Neural progenitor cell (in vitro differentiated cells): ENCODE results near the gene ERVMER34-1. TPM values are rescaled to one million over a fixed set of nuclear protein-coding genes. Genes with fewer than 3 reads are reported as not detected.

Source experiments
- DNase-seq: peaks from one replicate; pipeline ENCODE4 v3.0.0-alpha.2; 2016; ENCODE audit warnings: low spot score
- H2AFZ ChIP-seq: fragments of 200-600 bp; sonication (generic); replicated peaks from 2 replicates; pipeline ENCODE4 v1.6.1; 2016; ENCODE audit warnings: antibody characterized with exemption
- H3F3A ChIP-seq: fragments of 200-600 bp; sonication (generic); 2 replicates; pipeline ENCODE4 v1.6.1; 2016; ENCODE audit warnings: antibody characterized with exemption, low read depth
- H3K27ac ChIP-seq: fragments of 200-600 bp; sonication (generic); 2 replicates; pipeline ENCODE4 v1.5.1; 2016; ENCODE audit warnings: mild to moderate bottlenecking
- H3K27me3 ChIP-seq: fragments of 200-600 bp; sonication (generic); 2 replicates; pipeline ENCODE4 v1.6.1; 2016; ENCODE audit warnings: mild to moderate bottlenecking, moderate library complexity
- H3K36me3 ChIP-seq: fragments of 200-600 bp; sonication (generic); 2 replicates; pipeline ENCODE4 v1.5.1; 2016
- H3K4me1 ChIP-seq: fragments of 200-600 bp; sonication (generic); 2 replicates; pipeline ENCODE4 v1.6.1; 2016; ENCODE audit warnings: mixed run types
- H3K4me2 ChIP-seq: fragments of 200-600 bp; sonication (generic); 2 replicates; pipeline ENCODE4 v1.6.1; 2016
- H3K4me3 ChIP-seq: fragments of 200-600 bp; sonication (generic); 2 replicates; pipeline ENCODE4 v1.5.1; 2016
- H3K79me2 ChIP-seq: fragments of 200-600 bp; sonication (generic); 2 replicates; pipeline ENCODE4 v1.6.1; 2016; ENCODE audit warnings: low read depth
- H3K9ac ChIP-seq: fragments of 200-600 bp; sonication (generic); 2 replicates; pipeline ENCODE4 v1.6.1; 2016
- H3K9me3 ChIP-seq: fragments of 200-600 bp; sonication (generic); 2 replicates; pipeline ENCODE4 v1.5.1; 2016; ENCODE audit warnings: low read depth
- H4K20me1 ChIP-seq: fragments of 200-600 bp; sonication (generic); 2 replicates; pipeline ENCODE4 v1.6.1; 2016; ENCODE audit warnings: low read depth
- H3K27ac Mint-ChIP-seq: 3 replicates; pipeline ENCODE4 v1.8.0; 2021; ENCODE audit warnings: mixed read lengths
- H3K27me3 Mint-ChIP-seq: 2 replicates; pipeline ENCODE4 v1.8.0; 2022; ENCODE audit warnings: low read depth, mild to moderate bottlenecking, inconsistent platforms, moderate library complexity, mixed read lengths; ENCODE audit not compliant: insufficient read depth
- H3K36me3 Mint-ChIP-seq: 3 replicates; pipeline ENCODE4 v1.8.0; 2021; ENCODE audit warnings: mixed read lengths
- H3K4me1 Mint-ChIP-seq: 3 replicates; pipeline ENCODE4 v1.8.0; 2021; ENCODE audit warnings: mixed read lengths
- H3K4me3 Mint-ChIP-seq: 3 replicates; pipeline ENCODE4 v1.8.0; 2021; ENCODE audit warnings: mild to moderate bottlenecking, moderate library complexity, mixed read lengths
- H3K9me3 Mint-ChIP-seq: 3 replicates; pipeline ENCODE4 v1.8.0; 2020; ENCODE audit warnings: mixed read lengths
- EZH2 ChIP-seq: fragments of 200-600 bp; sonication (generic); IDR thresholded peaks from 2 replicates; pipeline ENCODE4 v1.6.1; 2017; ENCODE audit warnings: antibody characterized with exemption, mild to moderate bottlenecking, moderate library complexity
- EZH2phosphoT487 ChIP-seq: fragments of 200-600 bp; sonication (generic); IDR thresholded peaks from 2 replicates; pipeline ENCODE4 v1.6.1; 2017; ENCODE audit warnings: antibody characterized with exemption
- microRNA-seq: library from miRNA; unstranded; fragments of <30 nt; microRNA quantifications from one replicate; pipeline ENCODE4, GENCODE V29; 2016
- small RNA-seq: library from RNA; depleted of rRNA; stranded (forward); fragments of <200 nt; gene quantifications from one replicate; pipeline ENCODE3, GENCODE V24; 2015
- total RNA-seq: library from RNA; depleted of rRNA; stranded (reverse); fragments of >200 nt; gene quantifications from 2 replicates; pipeline ENCODE4 v1.2.3, GENCODE V29; 2015; ENCODE audit warnings: low replicate concordance
- TF ChIP-seq, protein P1 (sequence below): fragments of 200-600 bp; sonication (generic); IDR thresholded peaks from 2 replicates; pipeline ENCODE4 v1.5.1; 2017; ENCODE audit warnings: antibody characterized with exemption, mild to moderate bottlenecking

The ERVMER34-1 gene
- total RNA-seq, 1 donor from 2014 or later: 2.0 TPM

DNA sequence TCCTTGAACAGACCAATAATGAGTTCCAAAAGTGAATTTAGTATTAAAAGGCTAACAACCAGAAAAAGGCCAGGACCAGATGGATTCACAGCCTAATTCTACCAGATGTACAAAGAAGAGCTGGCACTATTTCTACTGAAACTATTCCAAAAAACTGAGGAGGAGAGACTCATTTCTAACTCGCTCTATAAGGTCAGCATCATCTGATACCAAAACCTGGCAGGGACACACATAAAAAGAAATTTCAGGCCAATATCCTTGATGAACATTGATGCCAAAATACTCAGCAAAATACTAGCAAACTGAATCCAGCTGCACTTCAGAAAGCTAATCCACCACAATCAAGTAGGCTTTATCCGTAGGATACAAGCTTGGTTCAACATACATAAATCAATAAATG is 56.3 kb downstream of the ERVMER34-1 start:
- no peaks in the 10 kb centered on the region for H3K4me1 Mint-ChIP-seq

GRCh38 chr4:52693492-52693891 is 57.7 kb downstream of the ERVMER34-1 start:
- H2AFZ ChIP-seq: no peak overlapping the region
- no peak overlapping the region for H3K4me3 ChIP-seq
- no peak overlapping the region for H3K9ac ChIP-seq
- no peaks in the 10 kb centered on the region for H3K9me3 ChIP-seq
- H3K27ac Mint-ChIP-seq: no peak overlapping the region
- DNase-seq: no peak
- peaks cover 6% of the 10 kb centered on the region for H3K27me3 Mint-ChIP-seq
- no peaks in the 10 kb centered on the region for H3K36me3 Mint-ChIP-seq
- H3K4me3 Mint-ChIP-seq: no peak overlapping the region
- no peaks in the 10 kb centered on the region for H3F3A ChIP-seq
- no peaks in the 10 kb centered on the region for H3K4me1 ChIP-seq
- no peaks in the 10 kb centered on the region for H3K79me2 ChIP-seq
- H3K27ac ChIP-seq: no peak overlapping the region
- H4K20me1 ChIP-seq: no peaks in the 10 kb centered on the region
- no peaks in the 10 kb centered on the region for H3K4me1 Mint-ChIP-seq
- H3K4me2 ChIP-seq: no peak overlapping the region
- no peaks in the 10 kb centered on the region for H3K27me3 ChIP-seq
- H3K36me3 ChIP-seq: no peaks in the 10 kb centered on the region
- TF ChIP-seq EZH2phosphoT487 (no peak), EZH2 (no peak)
- TF ChIP-seq, protein P1, sequence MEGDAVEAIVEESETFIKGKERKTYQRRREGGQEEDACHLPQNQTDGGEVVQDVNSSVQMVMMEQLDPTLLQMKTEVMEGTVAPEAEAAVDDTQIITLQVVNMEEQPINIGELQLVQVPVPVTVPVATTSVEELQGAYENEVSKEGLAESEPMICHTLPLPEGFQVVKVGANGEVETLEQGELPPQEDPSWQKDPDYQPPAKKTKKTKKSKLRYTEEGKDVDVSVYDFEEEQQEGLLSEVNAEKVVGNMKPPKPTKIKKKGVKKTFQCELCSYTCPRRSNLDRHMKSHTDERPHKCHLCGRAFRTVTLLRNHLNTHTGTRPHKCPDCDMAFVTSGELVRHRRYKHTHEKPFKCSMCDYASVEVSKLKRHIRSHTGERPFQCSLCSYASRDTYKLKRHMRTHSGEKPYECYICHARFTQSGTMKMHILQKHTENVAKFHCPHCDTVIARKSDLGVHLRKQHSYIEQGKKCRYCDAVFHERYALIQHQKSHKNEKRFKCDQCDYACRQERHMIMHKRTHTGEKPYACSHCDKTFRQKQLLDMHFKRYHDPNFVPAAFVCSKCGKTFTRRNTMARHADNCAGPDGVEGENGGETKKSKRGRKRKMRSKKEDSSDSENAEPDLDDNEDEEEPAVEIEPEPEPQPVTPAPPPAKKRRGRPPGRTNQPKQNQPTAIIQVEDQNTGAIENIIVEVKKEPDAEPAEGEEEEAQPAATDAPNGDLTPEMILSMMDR: no peak
- peaks cover 21% of the 10 kb centered on the region for H3K9me3 Mint-ChIP-seq

More for the DNA sequence above, 56.3 kb downstream of the ERVMER34-1 start:
- Histone ChIP-seq H3K79me2 (no peaks in the 10 kb centered on the region), H4K20me1 (no peaks in the 10 kb centered on the region), H3K27ac (no peak overlapping the region), H2AFZ (no peak overlapping the region), H3F3A (no peaks in the 10 kb centered on the region), H3K27me3 (no peaks in the 10 kb centered on the region), H3K4me1 (no peaks in the 10 kb centered on the region), H3K4me2 (no peak overlapping the region), H3K4me3 (no peak overlapping the region), H3K9ac (no peak overlapping the region), H3K9me3 (no peaks in the 10 kb centered on the region), H3K36me3 (no peaks in the 10 kb centered on the region)
- no peak for DNase-seq
- no peak for TF ChIP-seq EZH2
- no peak for TF ChIP-seq EZH2phosphoT487
- peaks cover 21% of the 10 kb centered on the region for H3K9me3 Mint-ChIP-seq
- H3K4me3 Mint-ChIP-seq: no peak overlapping the region
- H3K36me3 Mint-ChIP-seq: no peaks in the 10 kb centered on the region
- peaks cover 6% of the 10 kb centered on the region for H3K27me3 Mint-ChIP-seq
- no peak overlapping the region for H3K27ac Mint-ChIP-seq

Small RNAs within 50 kb of the gene (microRNA-seq; reads per million reads assigned to microRNA genes)
- gene MIR4449: 1.6 reads per million

Small RNAs within 50 kb of the gene (small RNA-seq; reads per million reads assigned to genes)
- 2.2 reads per million, percentile 89 among the genes with 10 or more reads in this experiment for gene MIR4449
- gene RF00019: not detected
- not detected for gene RF00568
- gene SNORA26: 40.1 reads per million, percentile 98 among the genes with 10 or more reads in this experiment

Other genes with a start within 250 kb of the ERVMER34-1 start
- gene USP46, start 92.1 kb downstream of the ERVMER34-1 start, total RNA-seq: 27.7 and 51.3 TPM in 2 replicates
- gene RASL11B, start 110.9 kb upstream of the ERVMER34-1 start, total RNA-seq: 6.8 and 10.1 TPM in 2 replicates